NCI-H2196 treated with DMSO at 0.1 percent for 48 hours (cell line): ENCODE results near the gene ZFAND2B.

Experiments
- DNase-seq: peaks from one replicate; lab custom pipeline; 2025; ENCODE audit not compliant: unreplicated experiment; lab: John Stamatoyannopoulos, UW

The ZFAND2B gene

GRCh38 chr2:219206328-219207133, at the start of gene ZFAND2B:
ZFAND2B (plus strand) TSS chr2:219206782; CDS start chr2:219206988, 206 bp downstream.
- DNase-seq, result peak; percentile 80

GRCh38 chr2:219157396-219157795, 49.2 kb upstream of the ZFAND2B start:
- no peak for DNase-seq

- no peak for DNase-seq
Observed at GRCh38 chr2:219158025-219158424, 48.6 kb upstream of the ZFAND2B start.

GRCh38 chr2:219158586-219158985, 48.0 kb upstream of the ZFAND2B start:
- no peak for DNase-seq

- DNase-seq, result no peak
Observed at GRCh38 chr2:219159771-219160185, 46.8 kb upstream of the ZFAND2B start.

- peak; percentile 79 for DNase-seq
Observed at GRCh38 chr2:219160186-219161017, 46.2 kb upstream of the ZFAND2B start, which contains the start of gene NHEJ1. NHEJ1 (minus strand) TSS chr2:219160815; CDS start chr2:219158362, 2,453 bp downstream.

GRCh38 chr2:219161097-219161496, 45.5 kb upstream of the ZFAND2B start:
- DNase-seq, result no peak

- DNase-seq, result no peak
Observed at GRCh38 chr2:219163156-219163555, 43.4 kb upstream of the ZFAND2B start.

- no peak for DNase-seq
Observed at GRCh38 chr2:219165058-219165911, 41.3 kb upstream of the ZFAND2B start.

GRCh38 chr2:219167997-219168396, 38.6 kb upstream of the ZFAND2B start:
- DNase-seq, result no peak

- DNase-seq, result no peak
Observed at GRCh38 chr2:219168526-219168925, 38.1 kb upstream of the ZFAND2B start.

GRCh38 chr2:219168932-219169331, 37.6 kb upstream of the ZFAND2B start:
- DNase-seq, result no peak

GRCh38 chr2:219169930-219170654, 36.5 kb upstream of the ZFAND2B start, which contains the start of gene SLC23A3:
SLC23A3 (minus strand) TSS chr2:219170029; CDS start chr2:219169984, 45 bp downstream.
- no peak for DNase-seq

- DNase-seq, result no peak
Observed at GRCh38 chr2:219171231-219171651, 35.3 kb upstream of the ZFAND2B start.

GRCh38 chr2:219172231-219173154, 34.1 kb upstream of the ZFAND2B start:
- DNase-seq, result no peak

GRCh38 chr2:219173176-219173575, 33.4 kb upstream of the ZFAND2B start:
- DNase-seq, result no peak

GRCh38 chr2:219174146-219174545, 32.4 kb upstream of the ZFAND2B start:
- no peak for DNase-seq

GRCh38 chr2:219174801-219175200, 31.8 kb upstream of the ZFAND2B start:
- DNase-seq, result no peak

- no peak for DNase-seq
Observed at GRCh38 chr2:219175486-219175885, 31.1 kb upstream of the ZFAND2B start.
